Keratinocyte (primary cell): ENCODE measurements around the gene AGFG1. TPM values are rescaled to one million over a fixed set of nuclear protein-coding genes. Genes with fewer than 3 reads are reported as not detected.

Source experiments
- DNase-seq: peaks from one replicate; pipeline ENCODE4 v3.0.0-alpha.2; 2011; ENCODE audit warnings: low read depth, missing footprints, low spot score
- FAIRE-seq: peaks from 2 replicates; lab custom pipeline; 2011; peaks lifted over from hg19 to GRCh38; lab: Jason Lieb, UNC
- H2AFZ ChIP-seq: 2 replicates; pipeline ENCODE4 v1.6.0; 2012; ENCODE audit warnings: low read length, control low read depth, inconsistent platforms; ENCODE audit not compliant: control insufficient read depth
- H3K27ac ChIP-seq: 2 replicates; pipeline ENCODE4 v1.5.1; 2011; ENCODE audit warnings: low read length; ENCODE audit not compliant: control insufficient read depth, insufficient read depth
- H3K27me3 ChIP-seq: 3 replicates; pipeline ENCODE4 v1.6.0; 2011; ENCODE audit warnings: low read length; ENCODE audit not compliant: control insufficient read depth, insufficient read depth; ENCODE audit errors: extremely low read depth
- H3K36me3 ChIP-seq, 2 experiments: 2 replicates in 1 of 2; 3 replicates in 1 of 2; pipeline ENCODE4 v1.5.1; 2011; ENCODE audit warnings: low read length in 2 of 2, mild to moderate bottlenecking in 1 of 2; ENCODE audit not compliant: control insufficient read depth in 2 of 2, insufficient read depth in 2 of 2; ENCODE audit errors: extremely low read depth in 1 of 2
- H3K4me1 ChIP-seq: 3 replicates; pipeline ENCODE4 v1.5.1; 2011; ENCODE audit warnings: low read length; ENCODE audit not compliant: control insufficient read depth, insufficient read depth; ENCODE audit errors: extremely low read depth
- H3K4me2 ChIP-seq: 3 replicates; pipeline ENCODE4 v1.6.0; 2011; ENCODE audit warnings: low read depth, low read length; ENCODE audit not compliant: control insufficient read depth, insufficient read depth; ENCODE audit errors: extremely low read depth
- H3K4me3 ChIP-seq, 3 experiments: fragments of 200-600 bp in 1 of 3; sonication (generic) in 1 of 3; 2 replicates in 2 of 3; 3 replicates in 1 of 3; pipeline ENCODE4 v1.5.1; 2011 to 2016; ENCODE audit warnings: low read length in 3 of 3, mild to moderate bottlenecking in 3 of 3, control low read depth in 2 of 3, inconsistent platforms in 1 of 3, low read depth in 1 of 3, mixed read lengths in 1 of 3, mixed run types in 1 of 3, moderate library complexity in 1 of 3; ENCODE audit not compliant: control insufficient read depth in 2 of 3, insufficient read depth in 2 of 3; ENCODE audit errors: extremely low read depth in 1 of 3
- H3K79me2 ChIP-seq: 2 replicates; pipeline ENCODE4 v1.6.0; 2012; ENCODE audit warnings: low read length; ENCODE audit not compliant: control insufficient read depth, insufficient read depth
- H3K9ac ChIP-seq: 3 replicates; pipeline ENCODE4 v1.6.0; 2011; ENCODE audit warnings: low read length; ENCODE audit not compliant: control insufficient read depth, insufficient read depth; ENCODE audit errors: extremely low read depth
- H3K9me1 ChIP-seq: 3 replicates; pipeline ENCODE4 v1.6.0; 2011; ENCODE audit warnings: low read length; ENCODE audit not compliant: control insufficient read depth, insufficient read depth; ENCODE audit errors: extremely low read depth
- H3K9me3 ChIP-seq: 2 replicates; pipeline ENCODE4 v1.5.1; 2012; ENCODE audit warnings: low read depth, low read length; ENCODE audit not compliant: control insufficient read depth
- H4K20me1 ChIP-seq: 3 replicates; pipeline ENCODE4 v1.6.0; 2011; ENCODE audit warnings: low read length; ENCODE audit not compliant: control insufficient read depth, insufficient read depth; ENCODE audit errors: extremely low read depth
- EZH2 ChIP-seq: IDR thresholded peaks from one replicate; pipeline ENCODE4 v1.6.1; 2012; ENCODE audit warnings: inconsistent platforms, mild to moderate bottlenecking, low read length, moderate library complexity
- dilution Hi-C: fragments of 300-500 bp; cut with MboI; formaldehyde crosslinking; loops from one replicate; pipeline ENCODE4 v1.7.0; 2020; ENCODE audit warnings: low sequenced_read_pairs; ENCODE audit not compliant: extremely low pct_ligation_motif_present
- polyA plus RNA-seq, 5 experiments: library from polyadenylated mRNA; depleted of rRNA in 3 of 5; stranded (reverse) in 3 of 5; stranded (forward) in 1 of 5; unstranded in 1 of 5; fragments of >200 nt; gene quantifications; 1 replicate in 1 of 5; 2 replicates in 3 of 5; 3 replicates in 1 of 5; pipeline versions ENCODE4 v1.2.1 to v1.2.3, GENCODE V29; 2011 to 2012; ENCODE audit warnings: missing spikeins in 2 of 5, low read depth in 1 of 5, low replicate concordance in 1 of 5
- TF ChIP-seq, protein P1 (sequence below), 3 experiments: IDR thresholded peaks in 1 of 3; conservative IDR thresholded peaks in 1 of 3; optimal IDR thresholded peaks in 1 of 3; 2 replicates in 2 of 3; 3 replicates in 1 of 3; pipeline versions ENCODE3 to v1.5.1; 2011; ENCODE audit warnings: low read length in 3 of 3, mild to moderate bottlenecking in 3 of 3, moderate library complexity in 2 of 3, control low read depth in 1 of 3, inconsistent platforms in 1 of 3; ENCODE audit not compliant: insufficient read depth in 2 of 3; ENCODE audit errors: extremely low read depth in 1 of 3

Gene AGFG1
- polyA plus RNA-seq, 1 donor (not counting 4 experiments of a cell fraction or from before 2014, with no cell fraction given), result 111 TPM

DNA sequence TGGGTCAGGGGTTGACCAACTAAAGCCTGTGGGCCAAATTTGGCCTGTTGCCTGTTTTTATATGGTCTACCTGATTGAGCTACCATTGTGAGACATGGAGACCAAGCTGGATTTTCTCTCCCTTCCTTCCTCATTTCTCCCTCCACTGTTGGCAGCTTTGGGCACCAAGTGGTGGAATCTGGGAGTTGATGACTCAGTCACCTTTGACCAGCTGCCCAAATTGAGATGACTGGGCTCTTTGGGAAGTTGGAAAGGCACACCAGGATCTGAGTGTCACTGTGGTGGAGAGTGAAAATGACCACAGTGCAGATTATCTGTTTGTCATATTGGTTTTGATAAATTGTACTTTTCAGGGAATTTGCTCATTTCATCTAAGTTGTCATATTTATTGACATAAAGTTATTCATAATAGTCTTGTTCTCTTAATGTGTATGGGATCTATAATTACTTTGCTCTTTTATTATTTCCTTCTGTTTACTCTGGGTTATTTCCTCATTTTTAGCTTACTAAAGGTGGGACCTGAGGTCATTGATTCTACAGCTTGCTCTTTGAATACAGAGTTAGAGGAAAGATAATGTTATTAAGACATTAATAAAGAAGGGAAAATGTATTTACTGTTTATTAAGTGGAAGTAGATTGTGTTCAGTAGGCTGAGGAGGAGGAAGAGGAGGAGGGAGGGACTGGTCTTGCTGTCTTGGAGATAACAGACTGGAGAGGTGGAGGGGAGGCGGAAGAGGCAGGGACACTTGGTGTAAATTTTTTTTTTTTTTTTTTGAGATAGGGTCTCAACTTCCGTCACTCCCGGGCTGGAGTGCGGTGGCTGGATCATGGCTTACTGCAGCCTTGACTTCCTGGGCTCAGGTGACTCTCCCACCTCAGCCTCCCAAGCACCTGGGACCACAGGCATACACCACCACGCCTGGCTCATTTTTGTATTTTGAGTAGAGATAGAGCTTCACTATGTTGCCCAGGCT, 31.8 kb downstream of the AGFG1 start:
- peaks cover 0 to 3% of the 10 kb centered on the region in 2 experiments for H3K36me3 ChIP-seq
- H3K4me3 ChIP-seq, result no peak overlapping the region
- no peak overlapping the region for H3K27ac ChIP-seq
- H3K27me3 ChIP-seq, result no peaks in the 10 kb centered on the region
- no peak overlapping the region for H3K9ac ChIP-seq
- H3K9me3 ChIP-seq, result no peaks in the 10 kb centered on the region
- no peak for TF ChIP-seq EZH2
- TF ChIP-seq, protein P1, sequence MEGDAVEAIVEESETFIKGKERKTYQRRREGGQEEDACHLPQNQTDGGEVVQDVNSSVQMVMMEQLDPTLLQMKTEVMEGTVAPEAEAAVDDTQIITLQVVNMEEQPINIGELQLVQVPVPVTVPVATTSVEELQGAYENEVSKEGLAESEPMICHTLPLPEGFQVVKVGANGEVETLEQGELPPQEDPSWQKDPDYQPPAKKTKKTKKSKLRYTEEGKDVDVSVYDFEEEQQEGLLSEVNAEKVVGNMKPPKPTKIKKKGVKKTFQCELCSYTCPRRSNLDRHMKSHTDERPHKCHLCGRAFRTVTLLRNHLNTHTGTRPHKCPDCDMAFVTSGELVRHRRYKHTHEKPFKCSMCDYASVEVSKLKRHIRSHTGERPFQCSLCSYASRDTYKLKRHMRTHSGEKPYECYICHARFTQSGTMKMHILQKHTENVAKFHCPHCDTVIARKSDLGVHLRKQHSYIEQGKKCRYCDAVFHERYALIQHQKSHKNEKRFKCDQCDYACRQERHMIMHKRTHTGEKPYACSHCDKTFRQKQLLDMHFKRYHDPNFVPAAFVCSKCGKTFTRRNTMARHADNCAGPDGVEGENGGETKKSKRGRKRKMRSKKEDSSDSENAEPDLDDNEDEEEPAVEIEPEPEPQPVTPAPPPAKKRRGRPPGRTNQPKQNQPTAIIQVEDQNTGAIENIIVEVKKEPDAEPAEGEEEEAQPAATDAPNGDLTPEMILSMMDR (optimal IDR thresholded peaks at IDR 0.05 in 1 of 3, IDR thresholded peaks at IDR 0.05 in 1 of 3, conservative IDR thresholded peaks at IDR 0.05 in 1 of 3; ENCODE audit: extremely low read depth in 1 of 3, insufficient read depth in 2 of 3, low read length in 3 of 3), result no peak
- H3K4me1 ChIP-seq, result peaks cover 10% of the 10 kb centered on the region
- no peak overlapping the region for H3K4me2 ChIP-seq
- DNase-seq (no peak), FAIRE-seq (no peak)
- H4K20me1 ChIP-seq, result peaks cover 18% of the 10 kb centered on the region
- no peak overlapping the region for H2AFZ ChIP-seq
- peaks cover 97% of the 10 kb centered on the region for H3K79me2 ChIP-seq
- H3K9me1 ChIP-seq, result peaks cover 3% of the 10 kb centered on the region
- dilution Hi-C loops, result no loop called here

DNA sequence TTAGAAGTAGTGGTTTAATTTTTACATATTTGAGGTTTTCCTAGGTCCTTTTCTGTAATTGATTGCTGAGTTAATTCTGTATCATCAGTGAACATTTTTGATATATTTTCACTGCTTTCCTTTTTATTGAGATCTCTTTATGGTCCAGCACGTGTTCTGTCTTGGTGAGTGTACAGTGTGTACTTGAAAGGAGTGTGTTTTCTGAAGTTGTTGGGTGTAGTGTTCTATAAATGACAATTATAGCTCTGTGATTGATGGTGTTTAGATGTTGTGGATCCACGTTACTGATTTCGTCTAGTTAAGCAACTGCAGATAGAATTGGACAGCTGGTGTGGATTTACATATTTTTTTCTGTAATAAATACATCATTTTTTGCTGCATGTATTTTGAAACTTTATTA, 32.7 kb downstream of the AGFG1 start:
- no peak overlapping the region for H3K27ac ChIP-seq
- peaks cover 96% of the 10 kb centered on the region for H3K79me2 ChIP-seq
- peaks cover 3% of the 10 kb centered on the region for H3K9me1 ChIP-seq
- no peaks in the 10 kb centered on the region for H3K27me3 ChIP-seq
- FAIRE-seq (peak; percentile 13), DNase-seq (no peak)
- H3K4me2 ChIP-seq, result no peak overlapping the region
- dilution Hi-C loops, result no loop called here
- H3K9me3 ChIP-seq, result no peaks in the 10 kb centered on the region
- H3K4me3 ChIP-seq, result no peak overlapping the region
- no peak overlapping the region for H3K9ac ChIP-seq
- H4K20me1 ChIP-seq, result peaks cover 16% of the 10 kb centered on the region
- TF ChIP-seq EZH2, result no peak
- TF ChIP-seq, protein P1 (optimal IDR thresholded peaks at IDR 0.05 in 1 of 3, IDR thresholded peaks at IDR 0.05 in 1 of 3, conservative IDR thresholded peaks at IDR 0.05 in 1 of 3; ENCODE audit: extremely low read depth in 1 of 3, insufficient read depth in 2 of 3, low read length in 3 of 3), result no peak
- peaks cover 12% of the 10 kb centered on the region for H3K4me1 ChIP-seq
- H3K36me3 ChIP-seq, result peaks cover 0 to 3% of the 10 kb centered on the region in 2 experiments
- H2AFZ ChIP-seq, result no peak overlapping the region
